WI38 (cell line): ENCODE data around the gene TSPAN32.

Experiments
- H3K4me3 ChIP-seq: 2 replicates; pipeline ENCODE4 v1.5.1; 2011; ENCODE audit warnings: low read depth, mild to moderate bottlenecking, control low read depth, low read length
- CTCF ChIP-seq: IDR thresholded peaks from 2 replicates; pipeline ENCODE4 v1.5.1; 2012; ENCODE audit warnings: low read depth, mild to moderate bottlenecking, control low read depth, low read length

Gene TSPAN32

GRCh38 chr11:2325123-2325522 lies 23.3 kb downstream of the TSPAN32 start:
- no peak overlapping the region for H3K4me3 ChIP-seq
- TF ChIP-seq CTCF: no peak

- TF ChIP-seq CTCF: no peak
- no peak overlapping the region for H3K4me3 ChIP-seq
These were observed 23.9 kb downstream of the TSPAN32 start for GRCh38 chr11:2325719-2326118.

- no peak overlapping the region for H3K4me3 ChIP-seq
- TF ChIP-seq CTCF: no peak
These were observed 25.2 kb downstream of the TSPAN32 start for GRCh38 chr11:2327032-2327431.

GRCh38 chr11:2328021-2328420 lies 26.2 kb downstream of the TSPAN32 start:
- no peak for TF ChIP-seq CTCF
- H3K4me3 ChIP-seq: no peak overlapping the region

DNA sequence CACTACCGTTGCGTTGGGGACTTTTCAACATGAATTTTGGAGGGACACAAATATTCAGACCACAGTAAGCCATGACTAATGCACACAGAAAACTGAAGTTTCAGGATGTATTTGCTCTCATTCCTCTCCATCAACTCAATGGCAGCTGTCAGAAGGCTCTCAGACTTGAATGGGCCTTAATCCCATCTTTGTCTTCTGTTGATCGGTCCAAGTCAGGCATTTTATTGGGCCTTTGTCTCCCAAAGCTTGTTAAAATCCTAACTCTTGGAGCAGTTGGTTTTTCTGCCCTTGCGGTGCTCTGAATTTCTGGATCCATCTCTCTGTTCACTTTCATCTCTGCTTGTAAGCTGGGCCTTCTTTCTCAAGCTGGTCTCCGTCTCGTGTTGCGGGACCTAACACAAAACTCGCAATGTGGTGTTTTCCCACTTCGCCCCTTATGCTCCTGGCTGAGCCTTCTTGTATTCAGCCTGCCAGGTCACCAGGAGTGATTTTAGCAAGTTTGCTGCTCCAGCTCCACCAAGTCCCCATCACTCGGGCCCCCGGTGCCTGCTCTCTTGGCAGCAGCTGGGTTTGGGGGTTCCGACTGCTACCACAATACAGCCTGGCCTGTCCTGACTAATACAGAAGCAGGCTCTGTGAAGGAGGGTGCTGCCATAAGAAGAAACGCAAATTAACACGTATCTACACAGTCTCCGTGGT lies 27.0 kb downstream of the TSPAN32 start:
- no peak overlapping the region for H3K4me3 ChIP-seq
- TF ChIP-seq CTCF: no peak

DNA sequence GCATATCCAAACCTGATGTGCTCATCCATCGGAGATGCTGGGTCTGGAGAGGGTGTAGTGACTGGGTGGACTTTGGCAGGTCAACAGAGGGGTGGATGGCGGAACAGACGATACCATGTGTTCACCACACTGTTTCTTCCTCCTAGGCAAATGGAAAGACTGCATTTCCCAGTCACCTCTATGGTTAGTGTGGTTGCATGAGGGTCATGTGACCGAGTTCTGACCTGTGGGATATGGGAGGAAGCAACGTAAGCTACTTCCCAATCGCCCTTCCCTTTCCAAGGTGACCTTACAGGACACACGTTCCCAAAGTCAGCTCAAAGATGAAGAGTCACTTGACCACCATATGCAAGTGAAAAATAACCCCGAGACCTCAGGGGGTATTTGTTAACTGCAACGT lies 27.7 kb downstream of the TSPAN32 start:
- TF ChIP-seq CTCF: no peak
- no peak overlapping the region for H3K4me3 ChIP-seq

- TF ChIP-seq CTCF: no peak
- H3K4me3 ChIP-seq: no peak overlapping the region
These were observed 28.9 kb downstream of the TSPAN32 start for GRCh38 chr11:2330696-2331095.
